ENCODE data around the gene MYRIP.
"Not testable (repeated sequence)": the region's sequence is repeated elsewhere in the genome, so short reads cannot be mapped to it uniquely, and the experiment has no call there.

MYRIP gene

DNA sequence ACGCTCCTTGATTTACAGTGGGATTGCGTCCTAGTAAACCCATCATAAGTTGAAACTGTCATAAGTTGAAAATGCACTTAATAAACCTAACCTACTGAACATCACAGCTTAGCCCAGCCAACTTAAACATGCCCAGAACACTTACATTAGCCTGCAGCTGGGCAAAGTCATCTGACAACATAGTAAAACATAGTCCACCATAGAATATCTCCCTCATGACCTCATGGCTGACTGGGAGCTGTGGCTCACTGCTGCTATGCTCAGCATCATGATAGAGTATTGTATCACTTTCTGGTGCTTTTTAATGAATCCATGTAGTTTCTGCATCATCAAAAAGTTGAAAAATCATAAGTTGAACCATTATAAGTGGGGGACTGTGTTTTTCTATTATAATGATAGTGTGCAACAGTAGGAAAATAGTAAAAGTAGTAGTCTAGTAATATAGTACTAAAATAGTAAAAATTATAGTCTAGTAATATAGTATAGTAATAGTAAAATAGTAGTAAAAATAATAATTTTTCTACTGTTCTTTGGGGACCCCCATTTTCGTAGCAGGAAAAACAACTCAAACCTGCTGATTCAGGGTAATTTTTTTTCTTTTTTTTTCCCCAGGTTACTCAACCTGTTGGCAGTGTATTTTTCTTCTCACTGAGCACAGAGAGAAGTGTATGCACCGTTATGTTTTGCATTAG, 233.5 kb downstream of the MYRIP start:
- DNase-seq (ENCODE audit: low read depth): peak; percentile 56

DNA sequence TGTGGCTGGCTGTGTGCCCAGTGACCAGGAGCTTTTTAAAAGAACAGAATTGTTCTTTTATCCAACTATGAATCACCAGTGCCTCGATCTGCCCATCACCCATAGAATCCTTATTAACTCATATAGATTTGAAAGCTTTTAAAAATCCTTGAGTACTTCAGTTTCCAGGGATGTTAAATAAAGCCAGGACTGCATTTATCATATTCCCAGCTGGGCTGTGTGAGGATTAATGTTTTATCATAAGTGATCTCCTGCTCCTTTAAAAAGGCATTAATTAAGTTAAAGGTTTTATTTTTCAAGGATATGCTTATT, 234.0 kb downstream of the MYRIP start:
- peak; percentile 75 for DNase-seq (ENCODE audit: low read depth)

DNA sequence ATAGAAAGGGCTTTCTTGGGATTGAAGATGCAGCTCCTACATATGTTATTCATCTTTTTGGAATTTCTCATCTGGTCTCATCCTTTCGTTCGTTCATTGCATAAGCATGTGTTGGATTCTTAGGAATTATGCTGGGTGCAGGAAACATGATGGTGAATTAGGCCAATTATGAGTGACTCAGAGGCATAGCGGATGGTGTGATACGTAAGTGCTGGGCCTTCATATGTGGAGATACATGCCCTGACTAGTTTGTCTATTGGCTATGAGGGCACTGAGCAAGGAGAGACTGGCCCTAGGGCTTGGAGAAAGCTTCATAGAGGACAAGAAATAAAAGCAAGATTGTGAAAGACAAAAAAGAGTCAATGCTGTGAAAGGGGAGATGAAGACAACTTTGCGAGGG, 235.1 kb downstream of the MYRIP start:
- DNase-seq (ENCODE audit: low read depth): peak; percentile 98

DNA sequence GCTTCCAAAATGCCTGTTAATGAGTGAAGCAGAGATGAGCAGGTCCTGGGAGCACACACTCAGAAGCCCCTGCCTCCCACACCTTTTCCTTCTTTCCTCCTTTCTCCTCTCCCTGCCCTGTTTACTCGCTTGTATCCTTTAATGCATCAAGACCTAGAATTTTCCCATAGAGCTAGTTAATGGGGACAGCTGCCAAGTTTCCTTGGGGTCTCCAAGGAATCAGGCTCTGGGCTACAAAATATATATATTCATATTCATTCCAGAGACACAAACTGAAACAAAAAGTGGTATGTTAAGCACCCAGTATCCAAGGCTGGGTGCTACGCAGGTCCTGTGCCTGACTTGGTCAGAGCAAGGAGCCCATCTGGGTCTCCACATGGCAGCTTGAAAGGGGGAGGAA, 235.6 kb downstream of the MYRIP start:
- no peak for DNase-seq (ENCODE audit: low read depth)

DNA sequence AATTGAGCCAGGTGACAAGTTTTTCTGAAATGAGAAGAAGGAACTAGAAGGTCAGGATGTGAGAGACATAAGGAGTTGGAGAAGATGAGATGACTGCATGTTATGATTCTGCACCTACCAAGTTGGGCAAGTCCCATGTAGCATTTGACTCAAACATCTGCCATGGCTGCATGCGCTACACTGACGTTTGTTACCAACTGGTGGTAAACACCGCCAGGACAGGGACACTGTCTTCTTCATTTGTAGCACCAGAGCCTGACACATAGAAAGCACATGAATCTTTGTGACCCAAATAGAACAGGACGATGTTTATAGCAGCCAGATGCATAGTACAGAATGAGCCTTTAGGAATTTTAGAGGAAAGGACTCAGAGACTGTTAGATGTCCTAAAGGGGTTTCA, 236.7 kb downstream of the MYRIP start:
- no peak for DNase-seq (ENCODE audit: low read depth)

DNA sequence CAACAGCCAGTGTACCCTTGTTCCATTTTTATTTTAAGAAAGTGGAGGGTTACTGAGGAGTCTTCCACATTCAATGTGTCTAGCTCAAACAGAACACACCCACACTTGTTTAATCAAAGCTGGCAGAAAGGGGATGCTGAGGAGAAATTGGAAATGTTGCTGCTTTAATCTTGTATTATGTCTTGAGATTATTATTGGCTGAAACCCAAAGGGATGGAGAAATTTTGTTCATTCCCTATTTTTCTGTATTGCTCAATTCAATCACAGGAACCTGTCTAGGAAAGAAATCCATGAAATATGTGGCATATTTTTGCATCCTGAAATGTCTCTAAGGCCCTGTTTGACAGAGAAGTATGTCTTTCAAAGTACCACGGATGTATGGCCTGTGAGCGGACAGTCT, 238.0 kb downstream of the MYRIP start:
- DNase-seq (ENCODE audit: low read depth): no peak

DNA sequence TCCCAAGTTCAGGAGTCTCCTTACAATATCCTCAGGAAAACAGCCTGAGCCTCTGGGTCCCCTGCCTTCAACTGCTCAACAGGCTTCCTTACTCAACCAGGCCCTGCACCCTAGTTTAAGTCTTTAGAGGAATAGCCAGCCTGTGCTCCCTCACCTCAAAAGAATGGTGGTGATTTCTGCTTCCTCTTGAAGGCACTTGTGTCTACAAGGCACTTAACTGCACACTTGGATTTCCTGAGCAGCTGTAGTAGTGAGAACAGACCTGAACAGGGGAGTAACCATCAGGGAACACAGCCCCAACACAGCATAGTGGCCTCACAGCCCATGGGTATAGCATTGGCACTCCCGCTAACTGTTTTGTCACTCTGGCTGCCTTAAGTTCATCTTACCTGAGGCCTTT, 244.3 kb downstream of the MYRIP start:
- DNase-seq (ENCODE audit: low read depth): peak; percentile 20

DNA sequence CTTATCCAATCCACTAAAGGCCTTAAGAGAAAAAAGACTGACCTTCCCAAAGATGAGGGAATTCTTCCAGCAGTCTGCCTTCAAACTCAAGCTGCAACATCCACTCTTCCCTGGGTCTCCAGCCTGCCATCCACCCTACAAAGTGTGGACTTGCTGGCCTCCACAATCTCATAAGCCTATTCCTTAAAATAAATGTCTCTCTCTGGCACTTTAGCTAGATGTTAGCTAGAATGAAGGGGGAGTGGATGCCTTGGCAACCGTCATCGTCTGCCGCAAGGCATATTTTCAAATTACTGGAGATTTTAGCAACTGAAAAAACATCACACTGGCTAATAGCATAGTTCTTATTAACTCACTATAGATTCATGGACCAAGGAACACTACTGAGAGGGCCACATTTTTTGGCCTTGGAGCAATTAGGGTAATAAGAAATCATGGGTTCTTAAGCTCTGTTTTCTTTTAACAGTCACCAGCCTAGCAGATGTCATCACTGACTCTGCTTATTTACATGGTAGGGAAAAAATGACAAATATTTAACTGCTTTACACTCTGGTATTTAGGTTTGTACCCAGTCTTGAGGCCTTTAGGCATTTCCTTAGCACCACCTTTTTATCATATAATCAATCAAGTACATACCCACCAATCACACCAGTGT, 245.3 kb downstream of the MYRIP start:
- peak; percentile 95 for DNase-seq (ENCODE audit: low read depth)

DNA sequence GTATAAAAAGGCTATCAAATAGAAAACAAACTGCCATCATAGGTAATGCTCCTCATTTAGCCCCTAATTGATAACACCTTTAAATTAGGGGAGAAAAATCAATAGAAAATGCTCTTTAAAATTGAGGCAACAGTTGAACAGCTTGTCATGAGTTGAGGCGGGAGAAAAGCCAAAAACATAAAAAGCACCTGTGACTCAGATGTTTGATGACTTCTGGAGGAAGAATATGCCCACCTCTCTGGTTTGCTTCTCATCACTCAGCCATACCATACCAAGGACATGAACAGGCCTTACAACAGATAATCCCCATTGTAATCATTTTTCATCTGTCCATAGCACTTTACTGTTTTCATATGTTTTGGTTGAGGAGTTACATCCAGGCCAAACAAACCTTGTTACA, 246.0 kb downstream of the MYRIP start:
- DNase-seq (ENCODE audit: low read depth): peak; percentile 51

DNA sequence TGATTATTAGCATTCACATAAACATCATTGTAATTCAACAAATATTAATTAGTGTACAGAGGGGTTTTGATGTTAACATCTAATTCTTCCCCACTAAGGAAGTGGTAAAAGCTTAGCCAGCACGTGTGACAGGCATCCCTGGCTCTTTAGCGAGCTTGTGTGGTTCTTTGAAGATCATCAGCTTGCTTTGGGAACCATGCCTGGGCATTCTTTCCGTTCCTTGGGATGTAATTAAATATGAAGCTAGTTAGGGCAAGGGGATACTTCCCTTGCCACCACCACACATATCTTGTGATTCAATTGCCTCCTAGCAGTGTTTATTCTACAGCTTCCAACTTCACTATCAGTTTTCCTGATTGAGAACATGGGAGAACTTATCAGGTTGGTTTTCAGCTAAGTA, 246.5 kb downstream of the MYRIP start:
- DNase-seq (ENCODE audit: low read depth): peak; percentile 83

DNA sequence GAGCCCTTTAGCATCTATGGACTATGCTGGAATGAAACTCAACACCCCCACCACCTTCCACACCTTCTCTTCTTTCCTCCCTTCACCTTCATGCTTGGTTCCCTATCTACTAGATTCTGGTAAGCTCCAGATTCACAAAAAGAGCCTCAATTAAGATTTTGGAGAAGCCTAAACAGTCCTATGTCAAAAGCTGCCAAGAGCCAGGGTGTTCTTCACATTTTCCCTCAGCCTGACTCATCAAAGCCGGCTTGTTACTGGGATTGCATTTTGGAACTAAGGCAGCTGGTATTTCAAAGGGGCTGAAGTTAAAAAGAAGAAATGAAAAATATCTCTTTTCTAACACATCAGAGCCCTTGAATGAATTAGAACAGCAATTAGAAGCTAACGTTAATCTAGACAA, 247.7 kb downstream of the MYRIP start:
- peak; percentile 65 for DNase-seq (ENCODE audit: low read depth)

DNA sequence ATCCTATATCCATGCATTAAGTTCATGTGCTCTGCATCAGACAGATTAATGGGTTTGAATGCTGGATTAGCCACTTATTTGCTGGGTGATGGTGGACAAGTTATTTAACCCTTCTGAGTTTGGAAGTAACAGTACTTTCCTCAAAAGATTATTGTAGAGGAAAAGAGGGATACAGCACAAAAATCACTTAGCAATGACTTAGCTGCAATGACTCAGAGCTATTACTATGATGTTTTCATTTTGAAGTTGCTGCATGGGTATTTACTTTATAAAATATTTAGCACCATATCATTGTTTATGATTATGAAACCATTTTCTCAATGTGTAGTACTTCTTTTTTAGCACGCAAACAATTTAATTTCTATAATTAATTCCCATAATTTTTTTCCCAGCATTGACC, 248.4 kb downstream of the MYRIP start:
- no peak for DNase-seq (ENCODE audit: low read depth)

DNA sequence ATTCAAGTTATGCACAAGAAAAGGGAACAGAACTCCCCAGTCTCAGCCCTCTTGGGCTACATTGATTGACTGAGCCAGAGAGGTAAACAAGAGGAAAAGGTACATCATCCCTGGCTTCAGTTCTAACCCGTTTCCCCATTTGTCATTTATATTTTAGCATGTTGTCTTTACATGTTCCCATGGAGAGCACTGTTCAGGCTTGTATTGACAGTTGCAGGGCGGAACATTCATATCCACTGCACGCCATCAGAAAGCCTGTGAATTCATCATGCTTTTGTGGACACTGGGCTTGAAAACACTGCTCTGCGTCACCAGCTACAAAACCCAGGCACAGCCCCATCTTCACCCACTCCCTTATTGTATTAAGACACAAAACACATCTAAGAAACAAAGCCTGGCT, 259.2 kb downstream of the MYRIP start:
- DNase-seq (ENCODE audit: low read depth): no peak

DNA sequence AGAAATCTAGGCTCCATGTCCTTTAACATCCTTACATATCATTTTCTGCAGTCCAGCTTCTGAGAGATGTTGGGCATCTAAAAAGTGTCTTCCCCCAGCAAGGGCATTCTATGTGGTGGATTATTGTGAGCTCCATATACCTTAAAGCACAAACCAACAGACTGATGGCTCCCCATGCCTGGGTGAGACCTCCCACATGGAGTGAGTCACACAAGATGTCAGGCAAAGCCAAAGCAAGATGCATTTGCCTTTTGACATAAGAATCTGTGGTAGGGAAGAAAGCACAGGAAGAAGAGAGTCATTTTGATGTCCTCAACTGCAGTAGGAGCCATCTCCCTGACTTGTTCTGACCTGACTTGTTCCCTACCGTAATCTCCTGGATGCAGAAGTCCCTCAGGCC, 261.4 kb downstream of the MYRIP start:
- peak; percentile 53 for DNase-seq (ENCODE audit: low read depth)

DNA sequence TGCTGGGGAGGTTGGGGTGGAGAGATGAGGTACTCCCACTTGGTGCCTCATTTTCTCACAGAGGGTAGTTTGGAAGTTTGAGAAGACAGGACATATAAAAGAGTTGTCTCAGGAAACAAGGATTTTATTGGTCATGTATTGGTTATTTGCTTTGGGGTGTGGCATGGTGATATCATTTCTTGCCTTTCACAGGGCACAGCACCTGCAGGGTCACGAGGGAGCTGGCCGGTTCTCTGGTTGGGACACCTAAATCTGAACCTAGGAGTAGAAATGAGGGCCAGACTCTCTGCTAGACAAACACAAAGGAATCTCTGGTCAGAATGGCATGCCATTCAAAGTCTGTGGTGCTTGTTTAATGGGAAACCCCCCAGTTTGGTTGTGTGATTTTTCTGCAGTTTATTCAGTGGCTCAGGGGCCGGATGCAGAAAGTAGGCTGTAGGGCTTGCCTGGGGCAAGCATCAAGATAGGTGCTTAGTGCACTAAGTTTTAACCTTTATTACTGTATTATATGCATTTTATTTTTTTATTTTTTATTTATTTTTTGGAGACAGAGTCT, 262.4 kb downstream of the MYRIP start:
- DNase-seq (ENCODE audit: low read depth): no peak

DNA sequence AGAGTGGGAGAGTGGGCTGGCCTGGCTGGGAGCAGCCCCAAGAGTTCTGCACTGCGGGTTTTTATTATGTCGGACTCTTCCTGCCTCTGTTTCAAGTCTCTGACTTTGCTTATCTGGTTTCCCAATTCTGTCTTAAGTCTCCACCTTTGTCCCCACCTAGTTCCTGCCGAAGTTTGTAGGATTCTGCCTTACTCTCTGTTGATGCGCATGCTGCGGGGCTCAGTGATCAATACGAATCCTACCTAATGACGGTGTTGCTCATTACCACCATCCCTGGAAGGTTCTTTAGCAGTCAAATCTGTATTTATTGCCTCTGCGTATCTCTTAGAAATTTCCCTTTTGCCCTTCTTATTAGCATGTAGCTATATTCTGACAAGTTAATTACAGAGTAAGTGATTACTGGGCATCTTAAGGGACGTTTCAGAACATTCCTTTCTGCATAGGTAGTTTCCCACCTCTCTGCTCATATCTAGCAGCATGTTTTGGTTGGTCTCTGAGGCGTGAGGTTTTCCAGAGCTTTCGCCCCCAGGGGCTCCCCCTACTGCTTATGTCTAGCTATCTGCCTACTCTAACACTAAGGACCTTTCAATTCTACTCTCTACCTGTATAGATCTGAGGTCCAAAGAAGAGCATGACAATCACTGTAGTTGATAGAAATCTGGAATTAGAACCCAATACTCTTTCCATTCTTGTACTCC, 264.1 kb downstream of the MYRIP start:
- DNase-seq (ENCODE audit: low read depth): no peak

DNA sequence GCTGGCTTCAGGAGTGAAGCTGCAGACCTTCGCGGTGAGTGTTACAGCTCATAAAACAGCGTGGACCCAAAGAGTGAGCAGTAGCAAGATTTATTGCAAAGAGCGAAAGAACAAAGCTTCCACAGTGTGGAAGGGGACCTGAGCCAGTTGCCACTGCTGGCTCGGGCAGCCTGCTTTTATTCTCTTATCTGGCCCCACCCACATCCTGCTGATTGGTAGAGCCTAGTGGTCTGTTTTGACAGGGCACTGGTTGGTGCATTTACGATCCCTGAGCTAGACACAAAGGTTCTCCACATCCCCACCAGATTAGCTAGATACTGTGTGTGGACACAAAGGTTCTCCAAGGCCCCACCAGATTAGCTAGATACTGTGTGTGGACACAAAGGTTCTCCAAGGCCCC, 267.7 kb downstream of the MYRIP start:
- DNase-seq (ENCODE audit: low read depth): not testable (repeated sequence)

DNA sequence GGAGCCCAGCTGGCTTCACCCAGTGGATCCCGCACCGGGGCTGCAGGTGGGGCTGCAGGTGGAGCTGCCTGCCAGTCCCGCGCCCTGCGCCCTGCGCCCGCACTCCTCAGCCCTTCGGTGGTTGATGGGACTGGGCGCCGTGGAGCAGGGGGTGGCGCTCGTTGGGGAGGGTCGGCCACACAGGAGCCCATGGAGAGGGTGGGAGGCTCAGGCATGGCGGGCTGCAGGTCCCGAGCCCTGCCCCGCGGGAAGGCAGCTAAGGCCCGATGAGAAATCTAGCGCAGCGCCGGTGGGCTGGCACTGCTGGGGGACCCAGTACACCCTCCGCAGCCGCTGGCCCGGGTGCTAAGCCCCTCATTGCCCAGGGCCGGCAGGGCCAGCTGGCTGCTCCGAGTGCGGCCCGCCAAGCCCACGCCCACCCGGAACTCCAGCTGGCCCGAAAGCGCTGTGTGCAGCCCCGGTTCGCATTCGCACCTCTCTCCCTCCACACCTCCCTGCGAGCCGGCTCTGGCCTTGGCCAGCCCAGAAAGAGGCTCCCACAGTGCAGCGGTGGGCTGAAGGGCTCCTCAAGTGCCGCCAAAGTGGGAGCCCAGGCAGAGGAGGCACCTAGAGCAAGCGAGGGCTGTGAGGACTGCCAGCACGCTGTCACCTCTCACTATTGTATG, 268.6 kb downstream of the MYRIP start:
- DNase-seq (ENCODE audit: low read depth): not testable (repeated sequence)

DNA sequence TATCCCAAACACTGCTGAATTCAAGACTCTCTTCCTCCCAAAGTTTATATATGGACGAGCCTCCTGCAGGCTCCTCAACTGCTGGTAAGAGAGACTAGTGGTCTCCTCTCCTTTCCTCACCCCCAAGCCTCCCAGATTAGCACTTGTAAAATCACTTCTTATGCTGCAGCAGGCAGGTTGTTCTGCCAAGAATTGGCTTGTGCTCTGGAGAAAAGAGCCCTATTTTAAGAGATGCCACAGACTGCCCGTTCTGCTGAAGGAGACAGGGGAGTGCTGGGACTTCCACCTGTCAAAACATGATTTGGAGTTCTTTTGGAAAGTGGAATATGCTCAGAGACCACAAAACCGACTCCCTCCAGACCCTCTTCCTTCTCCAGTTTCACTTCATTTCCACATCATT, 269.2 kb downstream of the MYRIP start:
- no peak for DNase-seq (ENCODE audit: low read depth)

DNA sequence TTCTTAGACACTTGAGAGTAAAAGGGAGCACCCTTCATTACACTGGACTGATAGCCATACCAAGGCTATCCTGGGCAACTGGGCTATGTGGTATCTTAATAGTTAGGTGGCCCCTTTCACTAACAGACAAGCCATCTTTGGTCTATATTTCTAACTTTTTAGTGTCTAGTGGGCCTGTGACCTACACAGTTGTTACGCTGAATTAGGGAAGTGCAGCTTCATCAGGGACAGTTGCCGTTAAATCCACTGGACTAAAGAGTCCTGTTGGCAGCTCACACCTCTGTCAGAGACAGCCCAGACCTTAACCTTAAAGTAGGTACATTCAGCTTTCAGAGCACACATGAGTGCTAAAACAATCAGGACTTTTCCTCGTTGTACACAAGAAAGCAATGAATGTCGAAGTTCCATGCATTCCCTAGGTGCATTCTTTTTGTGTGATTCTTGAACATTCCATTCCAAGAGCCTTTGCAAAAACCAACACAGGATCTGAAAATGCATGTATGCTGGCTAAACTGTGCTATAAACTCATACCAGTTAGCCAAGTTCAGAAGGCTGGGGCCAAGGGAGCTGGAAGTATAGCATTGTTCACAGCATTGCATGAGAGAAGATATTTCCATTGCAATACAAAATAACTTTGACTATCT, 269.9 kb downstream of the MYRIP start:
- peak; percentile 93 for DNase-seq (ENCODE audit: low read depth)

DNA sequence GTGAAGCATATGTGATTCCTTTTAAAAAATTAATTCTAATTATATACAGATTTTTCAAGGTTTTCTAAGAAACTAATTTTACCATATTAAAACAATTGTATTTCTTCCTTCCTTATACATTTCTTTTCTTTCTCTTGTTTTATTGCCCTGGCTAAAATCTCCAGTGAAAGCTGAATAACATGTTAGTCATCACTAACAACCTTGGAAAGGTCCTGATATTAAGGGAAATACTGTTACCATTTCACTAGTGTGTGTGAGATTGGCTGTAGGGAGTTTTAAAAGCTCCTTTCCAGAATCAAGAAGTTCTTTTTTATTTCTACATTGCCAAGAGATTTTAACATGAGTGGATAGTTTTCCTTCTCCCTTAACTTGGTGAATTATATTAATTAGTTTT, 270.4 kb downstream of the MYRIP start:
- peak; percentile 69 for DNase-seq (ENCODE audit: low read depth)

DNA sequence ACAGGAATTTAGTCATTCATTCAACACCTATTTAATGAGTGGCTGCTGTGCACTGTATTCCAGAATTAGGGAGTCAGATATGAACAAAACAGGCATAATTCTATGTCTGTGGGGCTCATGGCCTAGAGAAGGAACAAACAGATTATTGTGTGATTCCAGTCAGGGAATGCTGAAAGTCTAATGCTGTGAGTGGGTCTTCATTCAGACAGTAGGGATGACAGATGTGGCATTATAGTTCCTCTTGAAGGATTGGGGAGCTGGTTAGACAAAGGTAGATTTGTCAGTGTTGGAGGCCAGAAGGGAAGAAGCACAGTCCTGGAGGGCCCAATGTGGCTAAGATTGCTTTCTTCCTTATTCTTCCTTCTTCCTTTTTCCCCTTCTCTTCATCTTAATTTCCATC, 273.7 kb downstream of the MYRIP start:
- DNase-seq (ENCODE audit: low read depth): no peak
